ENCODE results near the gene CALB2. TPM values are rescaled to one million over a fixed set of nuclear protein-coding genes. Genes with fewer than 3 reads are reported as not detected.

Gene CALB2
- 5.2 TPM in 1 of 2 replicates, not detected in the other for total RNA-seq

GRCh38 chr16:71358464-71358998 is at the start of gene CALB2:
CALB2 (plus strand) TSS chr16:71358723; CDS start chr16:71358793, 70 bp downstream.

Other genes starting within 250 kb of the CALB2 start
- gene HYDIN, start 128.0 kb upstream of the CALB2 start, total RNA-seq, result 0.16 and 0.18 TPM in 2 replicates
- 12.6 and 17.5 TPM in 2 replicates for gene CMTR2, start 69.3 kb upstream of the CALB2 start, total RNA-seq
- not detected in 2 replicates for gene TLE7, start 83.3 kb downstream of the CALB2 start, total RNA-seq
- gene ZNF23, start 103.5 kb downstream of the CALB2 start, total RNA-seq, result 4.2 and 4.5 TPM in 2 replicates
- gene ZNF19, start 130.6 kb downstream of the CALB2 start, total RNA-seq, result 0.16 and 1.6 TPM in 2 replicates
- not detected in 2 replicates for gene CHST4, start 167.7 kb downstream of the CALB2 start, total RNA-seq
- not detected in 2 replicates for gene TAT, start 218.4 kb downstream of the CALB2 start, total RNA-seq